Measurements from ENCODE around the gene KCNMB2. TPM values are rescaled to one million over a fixed set of nuclear protein-coding genes. Genes with fewer than 3 reads are reported as not detected.

The KCNMB2 gene
- polyA plus RNA-seq, 2 of the 4 experiments (the other 2 are of a cell fraction), result not detected

- Histone ChIP-seq H3K9me3 (no peaks in the 10 kb centered on the region), H3K27ac (no peak overlapping the region), H3K4me3 (no peak overlapping the region), H3K4me2 (no peak overlapping the region), H3K4me1 (no peaks in the 10 kb centered on the region)
- ChIA-PET CTCF (no interaction called here), POLR2A (no interaction called here)
- FAIRE-seq, result no peak
- DNase-seq (ENCODE audit: low read depth in 1 of 2, low spot score in 1 of 2), result no peak
- ATAC-seq, result no peak
- TF ChIP-seq KDM1A (IDR thresholded peaks at IDR 0.05; ENCODE audit: low read depth) (no peak), CHD4 (IDR thresholded peaks at IDR 0.05; ENCODE audit: borderline replicate concordance) (no peak), BHLHE40 (IDR thresholded peaks at IDR 0.05; ENCODE audit: low read depth, low read length) (no peak), RFX5 (IDR thresholded peaks at IDR 0.05) (no peak), CBX2 (IDR thresholded peaks at IDR 0.05; ENCODE audit: borderline replicate concordance, low read depth) (no peak), MYC (IDR thresholded peaks at IDR 0.05; ENCODE audit: borderline replicate concordance, low read length) (no peak)
- WGBS (ENCODE audit: missing lambda C conversion rate), result 63% methylated on average over 3 of the region's 3 CpGs
These were observed 16.5 kb upstream of the KCNMB2 start for GRCh38 chr3:178519701-178520100.

- 42% methylated on average over 2 of the region's 2 CpGs for WGBS (ENCODE audit: missing lambda C conversion rate)
- DNase-seq (ENCODE audit: low read depth in 1 of 2, low spot score in 1 of 2) (no peak), ATAC-seq (no peak), FAIRE-seq (no peak)
- CTCF ChIA-PET, result no interaction called here
- POLR2A ChIA-PET, result no interaction called here
- no peaks in the 10 kb centered on the region for H3K9me3 ChIP-seq
- TF ChIP-seq ZFP36 (IDR thresholded peaks at IDR 0.05; ENCODE audit: borderline replicate concordance, partially characterized antibody) (no peak), FOSB (CRISPR knock-in tag; IDR thresholded peaks at IDR 0.05) (no peak), CTCF (IDR thresholded peaks at IDR 0.05) (no peak)
- no peak overlapping the region for H3K4me2 ChIP-seq
- H3K27ac ChIP-seq, result no peak overlapping the region
- H3K4me3 ChIP-seq, result no peak overlapping the region
- no peaks in the 10 kb centered on the region for H3K4me1 ChIP-seq
These were observed 15.8 kb upstream of the KCNMB2 start for GRCh38 chr3:178520451-178520850.

- FAIRE-seq (no peak), DNase-seq (ENCODE audit: low read depth in 1 of 2, low spot score in 1 of 2) (no peak), ATAC-seq (no peak)
- H3K4me2 ChIP-seq, result no peak overlapping the region
- H3K9me3 ChIP-seq, result no peaks in the 10 kb centered on the region
- TF ChIP-seq RARB (CRISPR knock-in tag; IDR thresholded peaks at IDR 0.05), result no peak
- no peak for TF ChIP-seq MAX (IDR thresholded peaks at IDR 0.05)
- TF ChIP-seq KDM5A (IDR thresholded peaks at IDR 0.05), result no peak
- no peak for TF ChIP-seq TFCP2L1 (CRISPR knock-in tag; IDR thresholded peaks at IDR 0.05)
- no peak for TF ChIP-seq SREBF2 (IDR thresholded peaks at IDR 0.05)
- no peak for TF ChIP-seq E2F6 (IDR thresholded peaks at IDR 0.05; ENCODE audit: borderline replicate concordance, low read depth)
- no peak for TF ChIP-seq CHD4 (IDR thresholded peaks at IDR 0.05; ENCODE audit: borderline replicate concordance)
- no peak for TF ChIP-seq ATOH8 (CRISPR knock-in tag; IDR thresholded peaks at IDR 0.05; ENCODE audit: low read depth)
- TF ChIP-seq JUNB (IDR thresholded peaks at IDR 0.05), result no peak
- no peak for TF ChIP-seq RAD21 (conservative IDR thresholded peaks at IDR 0.05 in 1 of 2, IDR thresholded peaks at IDR 0.05 in 1 of 2)
- no peak for TF ChIP-seq CTCF (IDR thresholded peaks at IDR 0.05)
- TF ChIP-seq ZC3H11A (IDR thresholded peaks at IDR 0.05), result no peak
- no peak for TF ChIP-seq CHD2 (IDR thresholded peaks at IDR 0.05; ENCODE audit: low read length, partially characterized antibody)
- no peak for TF ChIP-seq NPAS2 (CRISPR knock-in tag; IDR thresholded peaks at IDR 0.05; ENCODE audit: borderline replicate concordance)
- no peak for TF ChIP-seq EHF (CRISPR knock-in tag; IDR thresholded peaks at IDR 0.05)
- TF ChIP-seq TP53 (CRISPR knock-in tag; IDR thresholded peaks at IDR 0.05), result no peak
- H3K4me1 ChIP-seq, result no peaks in the 10 kb centered on the region
- POLR2A ChIA-PET, result no interaction called here
- no peak overlapping the region for H3K4me3 ChIP-seq
- H3K27ac ChIP-seq, result no peak overlapping the region
- CTCF ChIA-PET, result no interaction called here
- WGBS (ENCODE audit: missing lambda C conversion rate), result 21% methylated on average over 5 of the region's 5 CpGs
These were observed 13.8 kb upstream of the KCNMB2 start for GRCh38 chr3:178522200-178523052.

Data from A549 (cell line).